ENCODE data around the gene PSME3IP1.

Gene PSME3IP1

GRCh38 chr16:57144027-57144426, 41.8 kb downstream of the PSME3IP1 start:
- Histone ChIP-seq H3K4me1 (ENCODE audit: control insufficient read depth, insufficient read depth, low read length, unreplicated experiment) (no peaks in the 10 kb centered on the region), H3K4me3 (ENCODE audit: low read depth, low read length) (no peak overlapping the region), H3K36me3 (ENCODE audit: insufficient read depth, low read length) (no peaks in the 10 kb centered on the region), H3K79me2 (ENCODE audit: control insufficient read depth, insufficient read depth, low read length, unreplicated experiment) (no peaks in the 10 kb centered on the region), H3K27me3 (ENCODE audit: insufficient read depth, low read length) (no peaks in the 10 kb centered on the region), H2AFZ (ENCODE audit: low read length, unreplicated experiment) (no peak overlapping the region), H3K27ac (ENCODE audit: low read depth, low read length) (no peak overlapping the region)

GRCh38 chr16:57143149-57143921, 42.5 kb downstream of the PSME3IP1 start:
- Histone ChIP-seq H3K4me3 (ENCODE audit: low read depth, low read length) (no peak overlapping the region), H3K79me2 (ENCODE audit: control insufficient read depth, insufficient read depth, low read length, unreplicated experiment) (no peaks in the 10 kb centered on the region), H3K27ac (ENCODE audit: low read depth, low read length) (no peak overlapping the region), H3K4me1 (ENCODE audit: control insufficient read depth, insufficient read depth, low read length, unreplicated experiment) (no peaks in the 10 kb centered on the region), H2AFZ (ENCODE audit: low read length, unreplicated experiment) (no peak overlapping the region), H3K27me3 (ENCODE audit: insufficient read depth, low read length) (no peaks in the 10 kb centered on the region), H3K36me3 (ENCODE audit: insufficient read depth, low read length) (no peaks in the 10 kb centered on the region)

- H3K79me2 ChIP-seq (ENCODE audit: control insufficient read depth, insufficient read depth, low read length, unreplicated experiment) = no peaks in the 10 kb centered on the region
- H3K27ac ChIP-seq (ENCODE audit: low read depth, low read length) = no peak overlapping the region
- H2AFZ ChIP-seq (ENCODE audit: low read length, unreplicated experiment) = no peak overlapping the region
- H3K4me1 ChIP-seq (ENCODE audit: control insufficient read depth, insufficient read depth, low read length, unreplicated experiment) = no peaks in the 10 kb centered on the region
- no peaks in the 10 kb centered on the region for H3K27me3 ChIP-seq (ENCODE audit: insufficient read depth, low read length)
- no peak overlapping the region for H3K4me3 ChIP-seq (ENCODE audit: low read depth, low read length)
- no peaks in the 10 kb centered on the region for H3K36me3 ChIP-seq (ENCODE audit: insufficient read depth, low read length)
Measured at GRCh38 chr16:57141822-57142631, 43.8 kb downstream of the PSME3IP1 start.

- Histone ChIP-seq H2AFZ (ENCODE audit: low read length, unreplicated experiment) (no peak overlapping the region), H3K79me2 (ENCODE audit: control insufficient read depth, insufficient read depth, low read length, unreplicated experiment) (no peaks in the 10 kb centered on the region), H3K4me3 (ENCODE audit: low read depth, low read length) (no peak overlapping the region), H3K27ac (ENCODE audit: low read depth, low read length) (no peak overlapping the region), H3K4me1 (ENCODE audit: control insufficient read depth, insufficient read depth, low read length, unreplicated experiment) (no peaks in the 10 kb centered on the region), H3K27me3 (ENCODE audit: insufficient read depth, low read length) (no peaks in the 10 kb centered on the region), H3K36me3 (ENCODE audit: insufficient read depth, low read length) (no peaks in the 10 kb centered on the region)
Measured at GRCh38 chr16:57140931-57141668, 44.7 kb downstream of the PSME3IP1 start.

- no peaks in the 10 kb centered on the region for H3K27me3 ChIP-seq (ENCODE audit: insufficient read depth, low read length)
- H3K27ac ChIP-seq (ENCODE audit: low read depth, low read length) = no peak overlapping the region
- no peaks in the 10 kb centered on the region for H3K4me1 ChIP-seq (ENCODE audit: control insufficient read depth, insufficient read depth, low read length, unreplicated experiment)
- no peak overlapping the region for H3K4me3 ChIP-seq (ENCODE audit: low read depth, low read length)
- no peaks in the 10 kb centered on the region for H3K79me2 ChIP-seq (ENCODE audit: control insufficient read depth, insufficient read depth, low read length, unreplicated experiment)
- H2AFZ ChIP-seq (ENCODE audit: low read length, unreplicated experiment) = no peak overlapping the region
- H3K36me3 ChIP-seq (ENCODE audit: insufficient read depth, low read length) = no peaks in the 10 kb centered on the region
Measured at GRCh38 chr16:57138281-57138935, 47.4 kb downstream of the PSME3IP1 start.

GRCh38 chr16:57137566-57138273, 48.1 kb downstream of the PSME3IP1 start:
- no peaks in the 10 kb centered on the region for H3K27me3 ChIP-seq (ENCODE audit: insufficient read depth, low read length)
- no peaks in the 10 kb centered on the region for H3K79me2 ChIP-seq (ENCODE audit: control insufficient read depth, insufficient read depth, low read length, unreplicated experiment)
- no peaks in the 10 kb centered on the region for H3K4me1 ChIP-seq (ENCODE audit: control insufficient read depth, insufficient read depth, low read length, unreplicated experiment)
- no peak overlapping the region for H3K4me3 ChIP-seq (ENCODE audit: low read depth, low read length)
- H3K27ac ChIP-seq (ENCODE audit: low read depth, low read length) = no peak overlapping the region
- no peaks in the 10 kb centered on the region for H3K36me3 ChIP-seq (ENCODE audit: insufficient read depth, low read length)
- H2AFZ ChIP-seq (ENCODE audit: low read length, unreplicated experiment) = no peak overlapping the region

GRCh38 chr16:57137043-57137442, 48.8 kb downstream of the PSME3IP1 start:
- Histone ChIP-seq H3K27me3 (ENCODE audit: insufficient read depth, low read length) (no peaks in the 10 kb centered on the region), H3K4me1 (ENCODE audit: control insufficient read depth, insufficient read depth, low read length, unreplicated experiment) (no peaks in the 10 kb centered on the region), H3K27ac (ENCODE audit: low read depth, low read length) (no peak overlapping the region), H3K36me3 (ENCODE audit: insufficient read depth, low read length) (no peaks in the 10 kb centered on the region), H3K79me2 (ENCODE audit: control insufficient read depth, insufficient read depth, low read length, unreplicated experiment) (no peaks in the 10 kb centered on the region), H2AFZ (ENCODE audit: low read length, unreplicated experiment) (no peak overlapping the region), H3K4me3 (ENCODE audit: low read depth, low read length) (no peak overlapping the region)

GRCh38 chr16:57134982-57135381, 50.9 kb downstream of the PSME3IP1 start:
- H2AFZ ChIP-seq (ENCODE audit: low read length, unreplicated experiment) = no peak overlapping the region
- H3K27me3 ChIP-seq (ENCODE audit: insufficient read depth, low read length) = no peaks in the 10 kb centered on the region
- no peaks in the 10 kb centered on the region for H3K36me3 ChIP-seq (ENCODE audit: insufficient read depth, low read length)
- H3K79me2 ChIP-seq (ENCODE audit: control insufficient read depth, insufficient read depth, low read length, unreplicated experiment) = no peaks in the 10 kb centered on the region
- no peak overlapping the region for H3K27ac ChIP-seq (ENCODE audit: low read depth, low read length)
- H3K4me3 ChIP-seq (ENCODE audit: low read depth, low read length) = no peak overlapping the region
- no peaks in the 10 kb centered on the region for H3K4me1 ChIP-seq (ENCODE audit: control insufficient read depth, insufficient read depth, low read length, unreplicated experiment)

- H3K79me2 ChIP-seq (ENCODE audit: control insufficient read depth, insufficient read depth, low read length, unreplicated experiment) = no peaks in the 10 kb centered on the region
- no peak overlapping the region for H3K4me3 ChIP-seq (ENCODE audit: low read depth, low read length)
- no peak overlapping the region for H3K27ac ChIP-seq (ENCODE audit: low read depth, low read length)
- H3K27me3 ChIP-seq (ENCODE audit: insufficient read depth, low read length) = no peaks in the 10 kb centered on the region
- no peaks in the 10 kb centered on the region for H3K4me1 ChIP-seq (ENCODE audit: control insufficient read depth, insufficient read depth, low read length, unreplicated experiment)
- H3K36me3 ChIP-seq (ENCODE audit: insufficient read depth, low read length) = no peaks in the 10 kb centered on the region
- H2AFZ ChIP-seq (ENCODE audit: low read length, unreplicated experiment) = no peak overlapping the region
Measured at GRCh38 chr16:57133886-57134285, 52.0 kb downstream of the PSME3IP1 start.

- Histone ChIP-seq H3K36me3 (ENCODE audit: insufficient read depth, low read length) (no peaks in the 10 kb centered on the region), H3K27ac (ENCODE audit: low read depth, low read length) (no peak overlapping the region), H2AFZ (ENCODE audit: low read length, unreplicated experiment) (no peak overlapping the region), H3K79me2 (ENCODE audit: control insufficient read depth, insufficient read depth, low read length, unreplicated experiment) (no peaks in the 10 kb centered on the region), H3K4me3 (ENCODE audit: low read depth, low read length) (no peak overlapping the region), H3K4me1 (ENCODE audit: control insufficient read depth, insufficient read depth, low read length, unreplicated experiment) (no peaks in the 10 kb centered on the region), H3K27me3 (ENCODE audit: insufficient read depth, low read length) (no peaks in the 10 kb centered on the region)
Measured at GRCh38 chr16:57133031-57133430, 52.8 kb downstream of the PSME3IP1 start.

All from ACC112 (cell line).